Tongue (tissue), 2 donors: ENCODE data around the gene NRROS. TPM values are rescaled to one million over a fixed set of nuclear protein-coding genes. Genes with fewer than 3 reads are reported as not detected.
"Not testable (repeated sequence)": the region's sequence is repeated elsewhere in the genome, so short reads cannot be mapped to it uniquely, and the experiment has no call there.

ENCODE experiments used
- DNase-seq: peaks from one replicate; pipeline ENCODE4 v3.0.0-alpha.2; 2015
- total RNA-seq: library from RNA; depleted of rRNA; stranded (reverse); fragments of >200 nt; gene quantifications from one replicate; pipeline ENCODE4 v1.2.3, GENCODE V29; 2014

The NRROS gene
- total RNA-seq, 1 donor from 2014 or later: 3.9 TPM

GRCh38 chr3:196624907-196625306 lies 14.6 kb upstream of the NRROS start:
- DNase-seq: no peak

GRCh38 chr3:196625331-196625730 lies 14.2 kb upstream of the NRROS start:
- no peak for DNase-seq

GRCh38 chr3:196627918-196628231 lies 11.6 kb upstream of the NRROS start:
- DNase-seq: no peak

- DNase-seq: no peak
Observed at GRCh38 chr3:196629228-196629627, 10.3 kb upstream of the NRROS start.

GRCh38 chr3:196631682-196632045 lies 7.8 kb upstream of the NRROS start:
- no peak for DNase-seq

GRCh38 chr3:196632046-196632751 lies 7.3 kb upstream of the NRROS start:
- DNase-seq: peak; percentile 91

- no peak for DNase-seq
Observed at GRCh38 chr3:196633555-196634151, 5.8 kb upstream of the NRROS start.

- no peak for DNase-seq
Observed at GRCh38 chr3:196634224-196634623, 5.3 kb upstream of the NRROS start.

GRCh38 chr3:196634829-196635228 lies 4.7 kb upstream of the NRROS start:
- no peak for DNase-seq

- DNase-seq: no peak
Observed at GRCh38 chr3:196636369-196637349, 2.8 kb upstream of the NRROS start.

GRCh38 chr3:196637941-196638340 lies 1.6 kb upstream of the NRROS start:
- DNase-seq: not testable (repeated sequence)

GRCh38 chr3:196638861-196639482 lies 522 bp upstream of the NRROS start:
- DNase-seq: no peak

- no peak for DNase-seq
Observed at GRCh38 chr3:196640297-196641018, 964 bp downstream of the NRROS start.

GRCh38 chr3:196641333-196642054 lies 2.0 kb downstream of the NRROS start:
- no peak for DNase-seq

- DNase-seq: no peak
Observed at GRCh38 chr3:196642434-196642833, 2.9 kb downstream of the NRROS start.

GRCh38 chr3:196643201-196643749 lies 3.8 kb downstream of the NRROS start:
- no peak for DNase-seq

- DNase-seq: no peak
Observed at GRCh38 chr3:196643761-196644160, 4.3 kb downstream of the NRROS start.

GRCh38 chr3:196645096-196645495 lies 5.6 kb downstream of the NRROS start:
- DNase-seq: no peak

- no peak for DNase-seq
Observed at GRCh38 chr3:196645897-196646665, 6.6 kb downstream of the NRROS start.

- no peak for DNase-seq
Observed at GRCh38 chr3:196646666-196647216, 7.2 kb downstream of the NRROS start.
